HG03097 (cell line): ENCODE data around the gene NRAP.
A peak's percentile ranks its signal among the peaks of the same experiment; 100 is the strongest.
"Not testable (repeated sequence)": the region's sequence is repeated elsewhere in the genome, so short reads cannot be mapped to it uniquely, and the experiment has no call there.

Experiments used
- ATAC-seq: cut with Tn5 transposase; IDR thresholded peaks from one replicate; pipeline ENCODE4 v1.9.1; 2021; ENCODE audit not compliant: unreplicated experiment, low FRiP score

NRAP gene

DNA sequence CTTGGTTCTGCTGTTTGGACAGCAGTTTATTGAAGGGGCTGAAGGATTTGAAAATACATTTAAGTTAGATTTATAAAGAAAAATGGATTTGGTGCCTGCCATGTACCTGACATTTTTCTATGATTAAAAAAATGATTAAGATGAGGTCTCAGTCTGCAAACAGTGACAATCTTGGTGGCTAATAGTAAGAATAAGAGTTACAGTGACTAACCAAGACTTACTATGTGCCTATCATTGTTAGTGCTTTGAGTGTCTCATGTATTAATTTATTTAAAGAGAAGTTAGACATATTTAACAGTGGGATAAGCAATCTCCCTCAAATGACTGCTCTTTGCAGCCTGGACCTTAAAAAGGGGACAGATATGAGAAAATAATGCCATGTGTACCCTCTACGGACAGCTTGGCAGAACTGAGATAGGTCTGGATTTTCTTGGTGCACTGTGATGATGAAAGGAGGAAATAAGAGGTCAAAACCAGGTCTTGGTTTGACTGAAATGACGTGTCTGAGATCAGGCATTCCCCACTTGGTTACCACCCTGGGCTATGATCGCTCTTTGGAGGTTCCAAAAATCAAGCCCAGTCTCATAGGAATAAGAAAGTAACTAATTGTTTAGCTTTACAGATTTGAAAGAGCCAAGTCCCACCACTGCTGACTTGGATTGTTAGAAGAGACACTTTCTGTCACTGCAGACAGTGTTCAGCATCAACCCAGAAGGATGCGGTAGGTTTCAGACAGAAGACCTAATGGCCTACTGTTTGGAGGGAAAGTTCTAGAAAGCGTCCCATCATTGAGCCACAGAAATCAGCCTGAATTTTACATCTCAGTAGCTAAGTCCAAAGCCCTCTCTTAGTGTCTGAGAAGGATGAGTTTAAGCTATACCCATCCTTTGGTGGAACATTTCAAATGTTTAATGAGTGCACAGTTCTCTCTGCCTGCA lies 18.0 kb upstream of the NRAP start:
- peak; percentile 56 for ATAC-seq

DNA sequence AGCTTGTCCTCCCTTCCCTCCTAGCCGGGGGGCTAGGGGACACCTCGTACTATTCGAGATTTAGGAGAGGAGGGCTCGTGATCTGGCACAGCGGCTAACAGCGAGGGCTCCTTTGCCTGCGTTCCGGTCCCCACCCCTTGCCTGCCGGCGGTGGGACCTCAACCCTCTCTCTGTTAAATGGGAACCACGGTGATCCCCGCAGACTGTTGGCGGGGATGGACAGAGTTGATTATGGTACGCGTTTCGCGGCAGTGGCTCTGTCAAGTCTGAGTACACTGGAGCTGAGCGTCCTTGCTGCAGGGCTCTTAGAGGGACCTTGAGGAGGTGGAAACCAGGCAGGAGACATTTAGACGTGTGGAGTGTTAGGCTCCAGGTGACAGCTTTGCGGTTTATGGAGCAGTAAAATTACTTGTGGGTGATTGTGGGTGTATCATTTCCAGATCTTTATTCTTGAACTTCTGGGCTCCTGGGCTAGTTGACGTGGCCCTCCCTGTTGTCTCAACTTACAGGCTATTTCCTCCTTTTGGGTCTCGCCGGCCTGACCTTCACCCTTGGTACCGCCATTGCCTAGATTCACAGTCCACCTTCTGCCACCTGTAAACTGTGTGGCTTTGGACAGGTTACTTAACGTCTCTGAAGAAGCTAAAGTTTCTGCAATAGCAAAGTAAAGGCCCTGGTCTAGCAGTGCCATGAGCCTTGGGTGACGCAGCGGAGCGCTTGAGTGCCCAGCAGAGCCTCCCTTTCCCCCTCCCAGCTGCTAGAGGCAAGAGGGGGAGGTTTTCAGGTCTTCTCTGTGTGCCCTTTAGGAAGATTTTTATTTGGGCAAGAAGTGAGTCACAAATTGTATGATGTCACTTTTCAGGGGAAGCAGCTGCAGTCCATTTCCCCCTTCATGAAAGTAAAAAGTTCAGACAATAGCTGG lies 16.6 kb upstream of the NRAP start:
- peak; percentile 29 for ATAC-seq

DNA sequence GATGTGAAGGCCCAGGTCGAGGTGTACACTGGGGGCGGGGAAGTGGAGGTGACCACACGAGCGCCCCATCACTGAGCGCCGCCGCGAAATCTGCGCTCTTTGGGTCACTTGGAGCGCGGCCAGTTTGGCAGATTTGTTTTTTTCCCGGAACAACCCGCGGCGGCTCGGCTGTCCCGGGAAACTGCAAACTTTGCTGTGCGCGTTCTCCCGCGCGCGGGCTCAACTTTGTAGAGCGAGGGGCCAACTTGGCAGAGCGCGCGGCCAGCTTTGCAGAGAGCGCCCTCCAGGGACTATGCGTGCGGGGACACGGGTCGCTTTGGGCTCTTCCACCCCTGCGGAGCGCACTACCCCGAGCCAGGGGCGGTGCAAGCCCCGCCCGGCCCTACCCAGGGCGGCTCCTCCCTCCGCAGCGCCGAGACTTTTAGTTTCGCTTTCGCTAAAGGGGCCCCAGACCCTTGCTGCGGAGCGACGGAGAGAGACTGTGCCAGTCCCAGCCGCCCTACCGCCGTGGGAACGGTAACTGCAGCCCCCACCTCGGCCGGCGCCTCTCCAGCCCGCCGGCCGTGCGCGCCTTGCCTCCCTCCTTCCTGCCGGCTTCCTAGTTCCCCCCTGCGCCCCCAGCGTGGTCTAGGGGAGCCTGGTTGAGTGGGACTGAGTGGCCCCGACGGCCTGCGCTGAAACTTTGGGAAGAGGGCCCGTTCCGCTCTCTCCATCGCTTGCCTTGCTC lies 15.8 kb upstream of the NRAP start, which contains the start of gene CASP7:
Gene CASP7, plus strand, starts transcription at position 450 of the 727 bp plus-strand sequence. CDS start 17,582 bp downstream, outside the sequence.
- peak; percentile 67 for ATAC-seq

DNA sequence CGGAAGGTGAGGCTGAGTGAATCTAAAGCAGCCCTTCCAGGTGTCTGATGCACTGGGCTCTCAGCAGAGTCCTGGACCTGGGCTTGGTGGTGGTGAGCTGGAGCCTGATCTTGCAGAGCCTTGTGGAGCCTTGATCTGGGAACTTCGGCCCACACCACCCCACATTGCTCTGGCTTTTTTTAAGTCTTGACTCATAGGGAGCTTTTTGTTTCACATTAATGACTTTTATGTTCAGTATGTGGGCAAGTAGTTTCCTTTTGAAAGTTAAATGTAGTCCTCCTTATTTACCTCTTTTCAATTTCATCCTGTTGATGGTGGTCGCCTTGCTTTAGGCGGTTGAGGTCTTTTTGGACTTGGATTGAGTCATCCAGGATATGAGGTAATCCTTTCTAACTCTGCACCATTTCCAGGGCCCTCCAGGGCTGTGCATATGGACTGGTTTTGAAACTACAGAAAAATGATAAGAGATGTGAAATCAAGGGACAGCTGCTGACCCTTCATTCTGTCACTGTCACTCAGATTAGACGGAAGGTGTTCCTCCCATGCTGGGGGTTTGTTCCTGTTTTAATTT lies 2.9 kb upstream of the NRAP start:
- peak; percentile 90 for ATAC-seq

DNA sequence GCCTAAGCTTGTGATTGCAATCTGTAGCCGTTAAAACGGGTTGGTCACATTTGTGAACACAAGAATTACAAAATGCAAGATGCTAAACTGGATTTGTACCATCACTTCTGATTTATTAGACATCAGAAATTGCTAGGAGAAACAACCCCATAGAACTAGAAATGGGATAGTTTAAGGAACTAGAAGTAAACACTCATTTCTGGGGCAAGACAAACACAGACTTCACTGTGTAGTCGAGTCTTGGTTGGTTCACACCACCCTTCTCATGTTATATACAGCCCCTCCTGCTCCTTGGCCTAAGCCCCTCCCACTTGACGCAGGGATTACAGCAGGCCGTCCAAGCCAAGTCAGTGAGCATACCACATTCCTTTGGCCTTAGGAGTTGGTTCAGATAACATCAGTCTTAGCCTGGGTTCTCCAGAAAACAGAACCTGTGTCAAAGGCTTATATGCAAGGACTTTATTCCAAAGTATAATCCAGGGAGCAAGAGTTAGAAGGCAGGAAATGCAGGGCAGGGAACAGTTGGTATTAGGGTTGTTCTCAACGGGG lies 2.0 kb upstream of the NRAP start:
- ATAC-seq, result no peak

DNA sequence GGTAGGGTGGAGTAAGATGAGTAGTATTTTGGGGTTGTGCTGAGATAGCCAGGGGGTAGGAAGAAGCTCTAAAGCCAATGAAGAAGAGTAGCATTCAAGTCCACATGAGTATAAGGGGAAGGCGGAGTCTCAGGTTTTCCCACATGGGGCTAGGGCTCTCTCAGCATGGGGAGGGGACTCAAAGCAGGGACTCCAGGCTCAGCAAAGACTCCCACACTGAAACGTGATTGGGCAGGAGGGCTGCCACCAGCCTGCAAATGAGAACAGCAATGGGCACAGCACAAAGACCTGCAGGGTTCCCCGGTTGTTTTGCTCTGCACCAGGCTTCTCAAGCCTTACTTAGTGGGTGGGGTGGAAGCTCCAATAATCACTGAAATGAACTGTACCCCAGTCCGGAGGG lies 1.5 kb upstream of the NRAP start:
- ATAC-seq, result no peak

DNA sequence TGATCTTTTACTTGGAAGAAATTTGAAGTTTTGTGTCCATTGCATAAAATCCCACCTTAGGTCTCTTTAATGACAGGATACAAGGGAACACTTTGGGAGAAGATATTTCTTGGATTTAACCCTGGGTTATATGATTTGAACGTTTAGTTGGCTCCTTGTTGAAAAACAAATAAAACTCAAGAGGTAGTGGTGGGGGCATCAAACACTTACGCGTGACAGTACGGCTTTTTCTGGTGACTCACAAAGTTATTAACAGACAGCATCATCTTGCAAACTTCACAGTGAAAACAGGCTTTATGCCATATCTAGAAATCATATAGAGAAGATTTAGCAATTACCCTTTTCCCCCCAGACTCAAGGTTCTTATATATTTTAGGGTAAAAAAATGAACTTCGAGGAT lies 699 bp downstream of the NRAP start:
- no peak for ATAC-seq

DNA sequence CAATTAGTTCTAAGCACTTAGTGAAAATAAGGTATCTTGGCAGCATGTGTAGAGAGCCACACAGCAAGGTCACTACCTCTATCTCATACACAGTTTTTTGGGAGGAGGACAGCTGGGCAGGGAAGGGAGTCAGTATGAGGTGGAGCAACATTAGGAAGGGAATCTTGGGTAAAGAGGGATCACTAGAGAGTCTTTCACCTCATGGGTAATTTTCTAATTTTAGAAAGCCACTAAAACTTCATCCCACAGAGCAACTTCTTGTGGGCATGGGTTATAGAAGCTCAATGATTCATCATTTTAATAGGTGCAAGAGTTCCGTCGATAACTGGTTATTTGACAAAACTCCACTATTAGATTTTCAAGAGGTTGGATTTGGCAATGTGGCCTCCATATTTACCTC lies 2.5 kb downstream of the NRAP start:
- no peak for ATAC-seq

DNA sequence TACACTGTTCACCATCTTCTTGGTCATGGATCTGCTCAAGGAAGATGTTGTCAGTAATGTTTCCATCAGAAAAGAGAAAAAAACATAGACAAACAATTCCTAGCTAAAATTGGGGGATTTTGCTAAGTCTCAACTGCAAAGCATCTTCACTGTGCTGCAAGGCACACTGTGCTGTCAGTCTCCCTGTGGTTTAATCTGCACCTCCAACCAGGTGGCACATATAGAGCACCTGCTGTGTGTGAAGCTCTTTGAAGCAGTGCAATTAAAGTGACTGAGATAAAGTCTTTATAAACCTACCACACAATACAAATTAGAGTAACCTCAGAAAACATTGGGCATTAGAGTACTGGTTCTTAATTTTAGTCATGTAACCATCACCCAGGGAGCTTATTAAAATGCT lies 6.3 kb downstream of the NRAP start:
- no peak for ATAC-seq

DNA sequence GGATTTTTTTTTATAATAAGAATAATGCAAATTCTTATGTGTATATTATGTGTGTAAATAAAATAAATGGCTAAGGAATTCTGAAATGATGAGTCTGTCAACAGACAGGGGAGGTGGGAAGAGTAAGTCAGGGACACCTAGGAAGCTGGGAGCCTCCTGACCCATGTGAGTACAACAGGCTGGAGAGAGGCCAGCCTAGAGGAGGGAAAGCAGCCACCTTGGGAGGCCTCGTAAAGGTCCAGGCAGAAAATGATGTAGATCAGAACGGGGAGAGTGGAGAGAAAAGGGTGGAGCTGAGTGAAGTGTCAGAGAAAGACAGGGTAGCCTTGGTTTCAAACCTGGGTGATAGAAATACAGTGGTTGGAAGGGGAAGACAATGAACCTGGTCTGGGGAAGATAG lies 6.9 kb downstream of the NRAP start:
- ATAC-seq, result no peak

DNA sequence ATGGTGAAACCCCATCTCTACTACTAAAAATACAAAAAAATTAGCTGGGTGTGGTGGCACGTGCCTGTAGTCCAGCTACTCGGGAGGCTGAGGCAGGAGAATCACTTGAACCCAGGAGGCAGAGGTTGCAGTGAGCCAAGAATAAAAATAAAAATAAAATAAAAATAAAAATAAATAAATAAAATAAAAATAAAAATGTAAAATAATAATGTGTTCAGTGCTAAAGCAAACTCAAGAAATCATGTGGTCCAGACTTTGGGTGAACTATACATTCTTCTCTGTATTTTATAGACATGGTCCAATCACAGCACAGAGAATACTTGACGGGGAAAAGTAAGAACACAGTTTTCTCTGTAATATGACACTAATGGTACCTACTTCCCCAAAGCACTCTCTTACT lies 11.4 kb downstream of the NRAP start:
- not testable (repeated sequence) for ATAC-seq

DNA sequence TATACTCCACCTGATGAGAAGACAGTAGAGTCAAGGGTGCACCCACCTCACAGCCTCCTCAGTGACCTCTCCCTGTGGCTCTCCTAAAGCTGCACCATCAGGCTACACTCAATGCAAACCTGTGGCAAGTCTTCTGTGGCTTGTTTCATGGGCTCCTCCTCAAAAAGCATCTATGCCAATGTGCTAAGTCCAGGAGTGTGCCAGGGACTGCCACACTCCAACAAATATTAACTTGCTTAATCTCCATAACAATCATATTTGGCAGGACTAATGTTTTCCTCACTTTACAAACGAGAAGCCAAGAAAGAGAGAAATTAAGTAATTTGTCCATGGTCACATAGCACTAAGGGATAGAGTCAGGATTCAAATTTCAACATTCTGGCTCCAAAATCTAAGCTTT lies 11.9 kb downstream of the NRAP start:
- ATAC-seq, result no peak

DNA sequence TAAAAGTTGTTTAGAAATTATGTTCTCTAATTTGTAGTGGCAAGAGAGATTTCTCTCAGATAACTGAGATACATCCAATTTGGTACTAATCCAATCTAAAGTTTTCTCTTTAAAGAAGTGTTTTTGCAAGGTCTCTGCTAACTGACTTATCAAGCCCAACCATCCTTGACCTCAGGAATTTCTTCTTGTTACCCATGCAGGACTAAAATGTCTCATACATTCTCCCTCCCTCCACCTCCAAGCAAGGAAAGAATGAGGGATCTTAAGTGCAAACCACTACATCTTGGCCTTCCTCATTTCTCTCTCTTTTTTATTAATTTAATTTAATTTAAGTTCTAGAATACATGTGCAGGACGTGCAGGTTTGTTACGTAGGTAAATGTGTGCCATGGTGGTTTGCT lies 12.8 kb downstream of the NRAP start:
- ATAC-seq, result no peak

DNA sequence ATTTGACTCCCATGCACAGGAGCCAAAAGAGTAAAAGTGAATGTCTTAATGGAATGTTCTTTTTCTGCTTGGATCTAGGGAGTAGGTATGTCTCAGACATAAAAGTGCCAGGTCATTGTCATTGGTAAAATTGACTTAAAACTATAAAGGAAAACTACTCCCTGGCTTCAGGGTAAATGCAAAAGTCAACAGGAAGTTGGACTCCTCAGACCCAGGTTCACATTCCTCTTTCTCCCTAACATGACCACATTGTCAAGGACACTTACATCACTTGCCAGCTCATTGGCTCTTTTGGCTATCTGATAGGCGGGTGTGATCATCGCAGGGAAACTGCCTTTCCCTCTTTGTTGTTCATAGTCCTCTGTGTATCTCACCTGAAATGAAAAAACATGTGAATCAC lies 13.7 kb downstream of the NRAP start:
- ATAC-seq, result no peak

DNA sequence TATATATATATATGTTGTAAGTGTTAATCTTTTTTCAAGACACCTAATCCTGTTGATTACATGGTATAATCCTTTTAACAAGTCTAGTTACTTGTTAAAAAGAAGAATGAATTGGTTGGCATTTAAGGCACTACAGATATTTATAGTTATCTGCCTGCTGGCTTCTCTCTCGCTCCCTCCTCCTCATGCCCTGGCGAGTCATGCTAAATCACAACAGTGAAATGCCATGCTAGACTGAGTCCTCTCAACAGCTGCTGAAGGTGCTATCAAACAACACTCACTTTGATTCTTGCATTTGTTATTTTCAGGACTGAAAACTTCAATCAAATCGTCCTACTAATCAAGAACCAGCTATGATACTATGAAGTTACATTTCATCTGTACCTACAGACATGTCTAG lies 15.4 kb downstream of the NRAP start:
- no peak for ATAC-seq

DNA sequence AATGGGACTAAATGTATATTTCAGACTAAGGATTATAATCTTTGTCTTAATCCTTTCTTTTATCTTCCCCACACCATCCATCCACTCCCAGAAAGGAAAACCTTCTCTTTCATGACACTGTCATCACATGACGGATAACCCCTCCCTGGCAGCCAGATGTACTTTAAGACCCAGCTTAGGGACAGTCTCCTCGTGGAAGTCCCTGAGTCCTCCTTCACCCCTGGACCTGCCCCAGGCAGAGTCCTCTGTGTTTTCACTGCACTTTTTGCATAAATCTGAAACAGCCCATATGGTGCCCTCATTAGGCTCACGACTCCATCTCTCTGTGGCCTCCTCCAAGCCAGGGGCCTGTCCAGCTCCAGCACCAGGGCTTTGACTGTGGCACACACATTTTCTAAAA lies 16.0 kb downstream of the NRAP start:
- no peak for ATAC-seq

DNA sequence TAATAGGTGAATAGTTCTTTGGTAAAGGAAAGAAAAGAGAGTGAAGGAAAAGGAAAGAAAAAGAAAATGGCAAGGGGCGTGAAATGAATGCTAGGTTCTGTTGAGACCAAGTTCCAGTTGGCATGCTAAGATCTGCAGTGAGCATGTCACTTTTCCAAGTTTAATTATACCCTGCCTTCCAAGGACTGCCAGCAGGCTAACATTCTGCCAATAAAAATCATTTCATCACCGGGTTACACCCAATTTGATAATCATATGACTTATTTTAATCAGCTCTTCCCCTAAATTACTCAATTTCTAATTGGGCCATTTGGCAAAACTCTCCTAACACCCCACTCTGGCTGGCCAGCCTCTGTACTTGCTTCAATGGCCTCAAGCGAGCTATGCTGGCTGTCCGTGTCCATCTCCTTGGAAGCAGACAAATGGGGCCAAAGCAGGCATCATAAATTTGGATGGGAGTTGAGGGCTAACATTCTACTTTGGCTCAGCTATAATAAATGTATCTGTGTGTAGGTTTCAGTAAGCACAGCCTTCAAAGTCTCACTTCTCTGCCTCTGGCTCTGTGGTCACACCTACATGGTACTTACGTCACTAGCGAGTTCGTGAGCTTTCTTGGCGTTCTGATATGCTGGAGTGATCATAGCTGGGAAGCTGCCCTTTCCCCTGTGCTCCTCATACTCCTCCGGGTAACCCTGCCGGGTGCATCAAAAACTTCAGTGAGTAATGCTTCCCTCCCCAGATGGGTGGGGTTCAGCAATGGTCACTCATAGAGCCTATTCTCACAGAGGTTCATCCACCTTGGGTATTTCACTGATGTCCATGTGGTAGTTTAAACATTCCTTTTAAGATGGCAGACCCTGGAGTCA lies 17.3 kb downstream of the NRAP start:
- no peak for ATAC-seq

DNA sequence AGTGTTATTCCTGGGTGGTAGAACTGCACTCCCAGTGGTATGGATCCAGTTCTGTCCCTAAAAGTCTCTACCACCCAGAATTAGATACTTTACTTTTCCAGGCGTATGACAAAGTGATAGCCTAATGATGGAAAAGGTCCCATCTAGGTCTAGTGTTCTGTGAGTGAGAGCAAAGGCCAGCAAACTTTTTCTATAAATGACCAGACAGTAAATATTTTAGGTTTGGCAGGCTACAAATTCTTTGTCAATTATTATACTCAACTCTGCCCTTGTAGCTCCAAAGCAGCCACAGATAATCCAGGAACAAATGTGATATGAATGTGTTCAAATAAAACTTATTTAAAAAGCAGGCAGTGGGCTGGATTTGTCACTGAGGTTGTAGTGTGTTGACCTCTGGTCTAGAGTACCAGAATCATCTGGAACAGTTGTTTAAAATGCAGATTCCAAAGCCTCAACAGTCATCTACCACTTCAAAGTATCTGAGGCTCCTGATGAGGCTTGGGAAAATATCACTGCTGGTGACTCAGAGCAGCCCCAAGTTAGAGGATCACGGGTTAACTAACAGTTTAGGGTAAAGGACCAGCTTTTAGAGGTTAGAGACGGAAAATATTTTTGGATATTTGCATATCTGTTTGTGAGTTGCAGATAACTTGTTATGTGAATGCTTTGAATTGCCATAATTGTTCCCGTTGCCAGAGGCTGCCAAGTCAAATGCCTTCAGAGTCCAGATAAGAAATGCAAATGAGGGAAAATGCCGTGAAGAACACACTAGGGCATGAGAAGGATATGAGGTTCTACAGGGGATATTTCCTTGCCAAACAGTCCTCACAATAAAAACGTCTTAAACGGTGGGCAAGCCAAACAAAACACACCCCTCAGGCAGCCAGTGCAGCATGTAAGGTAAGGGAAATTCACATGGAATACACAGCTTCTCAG lies 19.4 kb downstream of the NRAP start:
- ATAC-seq, result no peak
